GM12878 (cell line): ENCODE measurements around the gene HLA-A. TPM values are rescaled to one million over a fixed set of nuclear protein-coding genes. Genes with fewer than 3 reads are reported as not detected.
A peak's percentile ranks its signal among the peaks of the same experiment; 100 is the strongest.

Experiments used
- ATAC-seq: fragments of 200-7000 bp; cut with Tn5 transposase; 3 replicates; pipeline ENCODE4 v1.9.1; 2020; ENCODE audit warnings: mild to moderate bottlenecking, moderate library complexity
- BruUV-seq: library from RNA; stranded (reverse); fragments of 400-500 nt; replicated peaks from 2 replicates; lab custom pipeline; 2021; lab: Mats Ljungman, UMichigan
- CTCF ChIA-PET: fragments of 300-600 bp; sonication (Branson Sonifier 250); formaldehyde crosslinking; extraction: SDS; loops from one replicate; lab custom pipeline; 2021; ENCODE audit warnings: inconsistent platforms; lab: Yijun Ruan, JAX
- POLR2A ChIA-PET: fragments of 350-600 bp; formaldehyde crosslinking; extraction: SDS; loops from one replicate; lab custom pipeline; 2021; ENCODE audit warnings: inconsistent platforms; lab: Charles Lee
- RAD21 ChIA-PET: fragments of 300-600 bp; sonication (Branson Sonifier 250); formaldehyde crosslinking; loops from one replicate; lab custom pipeline; 2023; ENCODE audit warnings: antibody characterized with exemption; ENCODE audit not compliant: unreplicated experiment; lab: Charles Lee
- SMC1A ChIA-PET: fragments of 300-600 bp; sonication (Branson Sonifier 250); formaldehyde crosslinking; loops from one replicate; lab custom pipeline; 2023; ENCODE audit not compliant: unreplicated experiment, uncharacterized antibody; lab: Charles Lee
- DNase-seq: peaks from one replicate; pipeline ENCODE4 v3.0.0-alpha.2; 2011; ENCODE audit warnings: low read depth, low spot score
- FAIRE-seq: peaks from 3 replicates; lab custom pipeline; 2011; peaks lifted over from hg19 to GRCh38; lab: Jason Lieb, UNC
- H2AFZ ChIP-seq: 2 replicates; pipeline ENCODE4 v1.6.0; 2011; ENCODE audit warnings: low read depth, low read length, control low read depth; ENCODE audit not compliant: control insufficient read depth
- H3K27ac ChIP-seq: 2 replicates; pipeline ENCODE4 v1.5.1; 2011; ENCODE audit warnings: control low read depth; ENCODE audit not compliant: control insufficient read depth, insufficient read depth
- H3K27me3 ChIP-seq, 2 experiments: replicated peaks in 1 of 2; 2 replicates each; pipeline versions ENCODE4 v1.6.0 to v1.6.1; 2011; ENCODE audit warnings: low read length in 1 of 2; ENCODE audit not compliant: control insufficient read depth in 2 of 2, insufficient read depth in 2 of 2
- H3K36me3 ChIP-seq, 2 experiments: 2 replicates each; pipeline ENCODE4 v1.5.1; 2011; ENCODE audit warnings: low read length in 1 of 2; ENCODE audit not compliant: control insufficient read depth in 2 of 2, insufficient read depth in 2 of 2
- H3K4me1 ChIP-seq: 2 replicates; pipeline ENCODE4 v1.6.1; 2011; ENCODE audit warnings: mild to moderate bottlenecking, low read length, moderate library complexity, mixed read lengths; ENCODE audit not compliant: control insufficient read depth, insufficient read depth
- H3K4me2 ChIP-seq: 2 replicates; pipeline ENCODE4 v1.6.0; 2011; ENCODE audit warnings: control low read depth; ENCODE audit not compliant: control insufficient read depth, insufficient read depth
- H3K4me3 ChIP-seq: fragments of 200-600 bp; sonication (generic); 2 replicates; pipeline ENCODE4 v1.5.1; 2016
- H3K79me2 ChIP-seq: 2 replicates; pipeline ENCODE4 v1.6.0; 2011; ENCODE audit warnings: low read length; ENCODE audit not compliant: control insufficient read depth, insufficient read depth
- H3K9ac ChIP-seq: 2 replicates; pipeline ENCODE4 v1.8.0; 2011; ENCODE audit warnings: low read length, control low read depth, mixed read lengths; ENCODE audit not compliant: control insufficient read depth, insufficient read depth
- H3K9me3 ChIP-seq: replicated peaks from 3 replicates; pipeline ENCODE4 v1.5.1; 2011; ENCODE audit warnings: mild to moderate bottlenecking, low read length; ENCODE audit not compliant: control insufficient read depth, insufficient read depth
- H4K20me1 ChIP-seq: 2 replicates; pipeline ENCODE4 v1.6.0; 2011; ENCODE audit not compliant: control insufficient read depth, insufficient read depth
- CHD2 ChIP-seq: IDR thresholded peaks from 2 replicates; pipeline ENCODE4 v1.6.1; 2011; ENCODE audit warnings: low read depth, low read length, improper control_type of control experiment, borderline replicate concordance
- CHD4 ChIP-seq: fragments of 200-600 bp; sonication (generic); IDR thresholded peaks from 2 replicates; pipeline ENCODE4 v1.6.1; 2016; ENCODE audit warnings: mild to moderate bottlenecking
- ESRRA ChIP-seq: IDR thresholded peaks from 2 replicates; pipeline ENCODE4 v1.6.1; 2012; ENCODE audit warnings: mild to moderate bottlenecking, low read length, improper control_type of control experiment
- MEF2B ChIP-seq: fragments of 450-650 bp; IDR thresholded peaks from 2 replicates; pipeline ENCODE4 v1.6.1; 2018; ENCODE audit warnings: mild to moderate bottlenecking, moderate library complexity; ENCODE audit not compliant: partially characterized antibody, poor library complexity, severe bottlenecking
- POLR2A ChIP-seq: IDR thresholded peaks from 2 replicates; pipeline ENCODE4 v1.6.1; 2011; ENCODE audit warnings: low read depth, mild to moderate bottlenecking, low read length
- POLR2AphosphoS5 ChIP-seq: IDR thresholded peaks from 2 replicates; pipeline ENCODE4 v1.6.1; 2011; ENCODE audit warnings: mild to moderate bottlenecking, low read length, inconsistent platforms
- SMAD5 ChIP-seq: IDR thresholded peaks from 2 replicates; pipeline ENCODE4 v1.6.1; 2016; ENCODE audit warnings: antibody characterized with exemption, low read depth
- SUZ12 ChIP-seq: fragments of 200-600 bp; sonication (generic); IDR thresholded peaks from one replicate; pipeline ENCODE4 v1.6.1; 2018; ENCODE audit warnings: antibody characterized with exemption, mild to moderate bottlenecking; ENCODE audit not compliant: unreplicated experiment
- WGBS: methylation state at CpG from one replicate; pipeline ENCODE4 v1.1.6; 2016; ENCODE audit warnings: low lambda C conversion rate; ENCODE audit not compliant: insufficient replicate concordance, insufficient coverage; ENCODE audit errors: missing lambda C conversion rate; 5-methylcytosine and 5-hydroxymethylcytosine counted together
- in situ Hi-C: fragments of 300-500 bp; cut with MboI; formaldehyde crosslinking; loops from 9 replicates; pipeline ENCODE4 v1.14.3; 2018; ENCODE audit warnings: mixed read lengths
- intact Hi-C: fragments of 100-400 bp; cut with micrococcal nuclease; formaldehyde crosslinking; loops from one replicate; pipeline ENCODE4 v1.14.2; 2022; ENCODE audit not compliant: unreplicated experiment
- polyA plus RNA-seq, 11 experiments: library from polyadenylated mRNA; depleted of rRNA in 4 of 11; unstranded in 6 of 11; stranded (reverse) in 5 of 11; fragments of >200 nt; fragmentation: Nextera tagmentation in 4 of 11; fragmentation: Illumina TruSeq in 1 of 11; extraction: Ambion mirVana in 4 of 11; extraction: Trizol in 1 of 11; gene quantifications; 1 replicate in 1 of 11; 2 replicates in 10 of 11; pipeline versions ENCODE4 v1.2.1 to v1.2.3, GENCODE V29; 2011 to 2016; ENCODE audit warnings: inconsistent platforms in 2 of 11, missing spikeins in 2 of 11, low read depth in 1 of 11
- total RNA-seq, 4 experiments: library from RNA; depleted of rRNA in 3 of 4; stranded (reverse); fragments of >200 nt in 3 of 4; fragmentation: Illumina TruSeq in 1 of 4; extraction: Trizol in 1 of 4; gene quantifications; 2 replicates each; pipeline versions ENCODE4 v1.2.1 to v1.2.3, GENCODE V29; 2013 to 2021
- TF ChIP-seq, protein P1 (sequence below): IDR thresholded peaks from 2 replicates; pipeline ENCODE4 v1.6.1; 2011; ENCODE audit warnings: low read depth, low read length, improper control_type of control experiment, borderline replicate concordance

The HLA-A gene
- total and polyA plus RNA-seq, 10 of the 15 experiments (the other 5 are each of a cell fraction or from before 2014, with no cell fraction given) = 129 to 1,155 (median 749) TPM

DNA sequence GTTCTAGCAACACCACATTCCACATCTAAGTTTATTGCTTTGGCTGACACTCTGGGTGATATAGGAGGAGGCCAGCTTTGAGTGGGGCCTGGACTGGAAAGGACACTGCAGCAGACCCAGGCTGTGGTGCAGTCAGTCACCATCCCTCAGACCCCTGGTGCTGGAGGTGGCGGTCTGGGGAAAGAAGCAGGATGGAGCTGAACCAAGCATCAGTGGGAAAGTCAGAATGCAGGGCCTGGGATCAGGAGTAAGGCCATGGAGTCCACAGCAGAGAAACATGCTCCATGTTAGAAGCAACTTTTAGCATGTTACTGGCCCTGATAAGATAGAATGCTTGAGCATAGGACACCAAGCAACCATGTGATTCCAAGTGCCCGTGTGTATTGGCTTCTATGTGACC, 5.9 kb downstream of the HLA-A start:
- ChIA-PET CTCF (interaction anchor here (1.0 kb wide), 1 partner anchor 52 kb away, joined by 3 read pairs; no protein-coding TSS in a partner anchor), POLR2A (interaction anchor here (2.4 kb wide), 1 partner anchor 16 kb away, joined by 10 read pairs; no protein-coding TSS in a partner anchor), RAD21 (interaction anchor here (0.7 kb wide), 1 partner anchor 1070 kb away, joined by 3 read pairs; no protein-coding TSS in a partner anchor), SMC1A (interaction anchor here (3.0 kb wide), 1 partner anchor 16 kb away, joined by 14 read pairs; no protein-coding TSS in a partner anchor)
- Histone ChIP-seq H3K4me3 (no peak overlapping the region), H2AFZ (no peak overlapping the region), H3K9ac (no peak overlapping the region), H3K4me1 (no peaks in the 10 kb centered on the region), H3K36me3 (peaks cover 0 to 28% of the 10 kb centered on the region in 2 experiments), H3K79me2 (peaks cover 22% of the 10 kb centered on the region), H3K27me3 (no peaks in the 10 kb centered on the region), H4K20me1 (no peaks in the 10 kb centered on the region; the same call in 1 of the 2 replicates), H3K27ac (no peak overlapping the region), H3K4me2 (no peak overlapping the region), H3K9me3 (no peaks in the 10 kb centered on the region)
- no TSS peak for BruUV-seq
- DNase-seq (no peak), ATAC-seq (peak; percentile 12), FAIRE-seq (no peak)
- TF ChIP-seq, protein P1, sequence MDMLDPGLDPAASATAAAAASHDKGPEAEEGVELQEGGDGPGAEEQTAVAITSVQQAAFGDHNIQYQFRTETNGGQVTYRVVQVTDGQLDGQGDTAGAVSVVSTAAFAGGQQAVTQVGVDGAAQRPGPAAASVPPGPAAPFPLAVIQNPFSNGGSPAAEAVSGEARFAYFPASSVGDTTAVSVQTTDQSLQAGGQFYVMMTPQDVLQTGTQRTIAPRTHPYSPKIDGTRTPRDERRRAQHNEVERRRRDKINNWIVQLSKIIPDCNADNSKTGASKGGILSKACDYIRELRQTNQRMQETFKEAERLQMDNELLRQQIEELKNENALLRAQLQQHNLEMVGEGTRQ = no peak
- TF ChIP-seq MEF2B (no peak), CHD4 (no peak), POLR2AphosphoS5 (peak; percentile 71; the same call in 1 of the 2 replicates), POLR2A (peak; percentile 74), CHD2 (peak; percentile 13; the same call in 1 of the 2 replicates), ESRRA (no peak), SUZ12 (no peak), SMAD5 (peak; percentile 53; the same call in 1 of the 2 replicates)
- in situ Hi-C loops = no loop called here
- intact Hi-C loops = loop anchor here (10.0 kb wide), 1 partner anchor 223 kb away; the partner anchor contains the start of gene HLA-F
- 94% methylated on average over 2 of the region's 2 CpGs for WGBS
